ENCODE results near the gene PLCL1.

DNA sequence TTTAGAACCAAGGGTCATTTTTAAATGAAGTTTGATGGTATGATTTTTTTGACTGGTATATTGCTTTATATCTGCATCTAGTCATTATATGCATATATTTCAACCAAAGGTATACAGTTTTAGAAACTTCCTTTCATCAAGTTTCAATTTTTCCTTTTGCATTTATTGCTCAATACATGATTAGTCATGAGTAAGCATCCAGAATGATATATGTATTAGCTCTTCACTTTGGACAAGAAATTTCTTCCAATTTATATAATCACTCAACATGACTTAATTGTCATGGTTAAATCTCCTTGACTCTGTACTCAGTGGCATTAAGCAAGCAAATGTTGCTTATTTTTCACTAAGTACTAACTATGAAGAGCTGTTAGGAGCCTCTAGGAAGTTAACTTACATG lies 123.6 kb downstream of the PLCL1 start:
- TF ChIP-seq EZH2 (IDR thresholded peaks at IDR 0.05) = no peak
- no peak for TF ChIP-seq POLR2AphosphoS5 (IDR thresholded peaks at IDR 0.05; ENCODE audit: borderline replicate concordance, low read depth, low read length)
- TF ChIP-seq FOXP2 (optimal IDR thresholded peaks at IDR 0.05; ENCODE audit: control extremely low read depth, extremely low read length, insufficient read depth) = no peak

Data from SK-N-MC (cell line).